HG03097 (cell line): ENCODE measurements around the gene TRIM38.
"Not testable (repeated sequence)": the region's sequence is repeated elsewhere in the genome, so short reads cannot be mapped to it uniquely, and the experiment has no call there.

Source experiments
- ATAC-seq: cut with Tn5 transposase; IDR thresholded peaks from one replicate; pipeline ENCODE4 v1.9.1; 2021; ENCODE audit not compliant: unreplicated experiment, low FRiP score

TRIM38 gene

DNA sequence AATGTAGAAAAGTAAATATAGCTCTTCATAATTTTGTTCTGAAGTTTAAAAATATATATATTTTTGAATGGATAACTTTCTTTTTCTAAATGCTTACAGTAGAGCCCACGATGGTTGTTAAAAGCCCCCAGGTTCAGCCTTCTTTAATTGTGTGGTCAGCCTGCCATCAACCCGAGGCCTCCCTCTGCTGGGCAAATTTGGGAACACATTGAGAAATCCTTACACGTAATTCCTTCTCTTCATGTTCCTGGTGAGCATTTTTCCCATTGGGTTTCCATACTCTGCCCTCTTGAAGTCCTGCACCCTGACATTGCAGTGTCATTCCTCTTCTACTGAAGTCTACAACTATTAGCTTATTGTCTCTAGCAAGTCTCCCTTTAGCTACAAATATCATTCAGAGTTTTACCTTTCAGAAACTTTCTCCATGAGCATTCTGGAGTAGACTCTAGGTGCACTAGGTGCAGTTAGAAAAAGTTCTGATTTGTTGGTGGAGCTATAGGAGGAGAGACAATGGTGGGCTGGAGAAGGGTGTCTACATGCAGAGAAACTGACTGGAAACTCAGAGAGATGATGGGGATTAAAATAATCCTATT lies 40.6 kb downstream of the TRIM38 start:
- ATAC-seq: no peak

DNA sequence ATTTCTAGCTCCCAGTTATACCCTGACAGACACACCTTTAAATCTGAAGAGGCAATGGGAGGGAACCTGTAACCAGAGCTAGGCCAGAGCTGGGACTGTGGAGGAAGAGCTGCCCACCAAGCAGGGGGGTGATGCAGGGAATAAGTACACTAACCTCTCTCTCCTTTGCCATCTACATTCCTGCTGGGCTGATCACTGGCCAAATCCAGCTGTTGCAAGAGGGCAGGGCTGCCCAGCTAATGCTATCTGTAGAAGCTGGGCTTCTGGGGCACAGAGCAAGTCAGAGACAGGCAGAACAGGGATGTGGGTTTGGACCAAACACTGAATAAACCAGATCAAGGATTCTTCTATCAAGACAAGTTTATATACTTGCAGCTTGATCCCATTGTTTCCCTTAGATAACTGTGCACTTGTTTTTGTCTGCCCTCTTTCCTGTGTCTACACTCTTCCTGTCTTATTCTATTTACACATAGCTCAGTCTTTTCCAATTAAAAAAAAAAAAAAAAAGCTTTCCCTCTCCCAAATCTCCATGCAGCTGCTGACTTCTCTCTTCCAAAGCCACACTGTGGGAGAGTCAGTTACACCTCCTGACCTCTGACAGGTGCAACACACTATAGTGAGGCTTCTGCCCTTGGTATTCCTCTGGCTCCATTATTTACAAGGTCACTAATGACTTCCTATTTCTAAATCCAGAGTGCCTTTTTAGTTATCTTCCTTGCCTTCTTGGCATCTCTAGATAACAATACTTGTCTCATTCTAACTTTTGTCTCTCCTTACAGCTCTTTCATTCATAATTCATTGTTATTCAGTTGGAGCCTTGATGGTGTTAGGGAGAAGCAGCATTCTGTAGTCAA lies 43.7 kb downstream of the TRIM38 start:
- no peak for ATAC-seq

DNA sequence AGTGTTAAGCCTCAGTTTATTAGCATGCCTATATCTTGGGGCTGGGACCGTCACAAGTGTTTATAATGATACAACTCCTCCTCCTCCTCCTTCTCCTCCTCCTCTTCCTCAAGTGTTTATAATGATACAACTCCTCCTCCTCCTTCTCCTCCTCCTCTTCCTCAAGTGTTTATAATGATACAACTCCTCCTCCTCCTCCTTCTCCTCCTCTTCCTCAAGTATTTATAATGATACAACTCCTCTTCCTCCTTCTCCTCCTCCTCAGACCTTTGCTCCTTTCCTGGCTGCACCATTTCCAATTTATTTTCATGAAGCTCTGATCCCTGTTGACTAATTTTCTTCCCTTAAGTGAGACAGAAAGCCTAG lies 44.3 kb downstream of the TRIM38 start:
- not testable (repeated sequence) for ATAC-seq

DNA sequence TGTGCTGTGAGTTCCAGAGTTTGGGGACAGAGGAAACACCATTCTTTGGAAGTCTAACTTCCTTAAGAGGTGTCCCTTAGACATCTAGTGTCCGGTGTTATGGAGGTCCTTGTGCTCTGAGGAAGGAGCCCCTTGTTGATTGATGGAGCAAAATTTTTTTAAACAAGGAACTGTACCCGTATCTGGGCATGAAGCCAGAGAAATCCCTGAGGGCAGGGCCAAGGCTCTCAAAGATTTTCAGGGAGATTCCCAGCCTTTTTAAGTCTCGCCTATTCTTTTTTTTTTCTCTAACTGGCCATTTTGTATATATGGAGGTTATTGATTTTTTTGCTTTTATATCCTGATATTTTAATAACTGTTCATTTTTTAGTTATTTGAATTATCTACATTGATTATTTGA lies 45.9 kb downstream of the TRIM38 start:
- no peak for ATAC-seq

DNA sequence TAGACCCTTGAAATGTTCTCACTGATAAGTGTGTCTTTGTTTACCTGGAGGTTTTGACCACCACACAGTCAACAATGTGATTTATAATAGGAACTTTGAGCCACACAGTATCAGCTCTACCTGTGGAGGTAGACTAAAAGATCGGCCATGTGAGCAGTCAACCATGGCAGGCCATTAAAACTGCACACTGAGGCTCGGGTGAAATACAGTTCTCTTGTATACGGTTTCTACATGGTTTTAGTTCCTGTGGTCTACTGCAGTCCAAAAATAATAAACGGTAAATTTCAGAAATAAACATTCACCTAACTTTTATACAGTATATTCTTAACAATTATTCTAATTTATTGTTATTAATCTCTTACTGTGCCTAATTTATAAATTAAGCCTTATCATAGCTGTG lies 47.2 kb downstream of the TRIM38 start:
- ATAC-seq: no peak

DNA sequence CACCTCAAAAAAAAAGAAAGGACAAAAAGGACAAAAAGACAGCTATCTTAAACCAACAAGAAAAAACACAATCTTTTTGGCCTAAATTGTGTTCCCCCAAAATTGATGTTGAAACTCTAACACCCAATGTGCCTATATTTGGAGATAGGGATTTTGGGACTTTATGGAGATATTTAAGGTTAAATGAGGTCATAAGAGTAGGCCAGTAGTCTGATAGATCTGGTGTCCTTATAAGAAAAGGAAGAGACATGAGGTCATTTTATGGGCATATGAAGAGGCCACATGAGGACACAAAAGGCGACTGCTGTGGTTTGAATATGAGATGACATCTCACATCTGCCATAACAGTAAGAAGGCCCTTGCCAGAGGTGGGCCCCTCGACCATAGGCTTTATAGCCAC lies 49.5 kb downstream of the TRIM38 start:
- ATAC-seq: no peak

DNA sequence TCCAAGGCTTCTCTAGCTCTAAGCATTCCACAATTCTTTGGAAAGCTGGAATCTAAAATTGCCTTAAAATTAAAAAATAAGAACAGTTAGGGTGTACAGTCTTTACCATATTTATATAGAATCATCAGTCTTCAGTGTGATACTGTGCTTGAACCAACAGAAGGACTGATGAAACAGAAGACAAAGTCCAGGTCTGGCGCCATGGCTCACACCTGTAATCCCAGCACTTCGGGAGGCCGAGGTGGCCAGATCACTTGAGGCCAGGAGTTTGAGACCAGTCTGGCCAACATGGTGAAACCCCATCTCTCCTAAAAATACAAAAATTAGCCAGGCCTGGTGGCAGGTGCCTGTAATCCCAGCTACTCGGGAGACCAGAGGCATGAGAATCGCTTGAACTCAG lies 51.8 kb downstream of the TRIM38 start:
- not testable (repeated sequence) for ATAC-seq

DNA sequence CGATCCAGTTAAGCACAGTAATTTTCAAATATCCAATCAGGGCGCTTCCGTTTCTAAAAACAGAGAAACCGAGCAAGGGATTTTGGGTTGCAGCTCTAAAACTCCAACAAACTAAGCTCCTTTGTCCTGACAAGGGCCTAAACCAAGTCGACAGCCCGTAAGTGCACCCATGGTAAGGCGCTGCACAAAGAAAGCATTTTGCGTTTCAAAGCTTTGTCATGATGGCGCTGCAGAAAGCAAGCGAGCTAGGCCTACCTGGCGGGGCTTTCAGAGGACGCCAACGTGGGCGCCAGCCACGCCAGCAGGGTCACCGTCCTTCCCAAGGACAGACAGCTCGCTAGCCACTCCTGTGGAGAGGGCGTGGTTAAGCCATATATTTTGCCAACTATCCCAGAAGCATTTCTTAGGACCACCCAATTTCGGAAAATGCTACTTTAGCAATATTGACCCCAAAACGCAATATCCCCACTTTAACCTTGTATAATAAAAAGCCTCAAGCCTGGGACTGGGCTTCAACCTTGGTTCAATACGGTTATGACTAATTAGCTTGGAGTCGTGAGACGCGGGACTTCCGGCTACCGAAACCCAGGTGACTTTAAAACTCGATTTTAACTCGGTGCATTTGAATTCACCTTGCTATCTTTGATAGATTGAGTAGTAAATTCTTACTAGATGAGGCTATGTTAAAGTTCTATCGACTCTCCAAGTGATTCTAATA lies 53.8 kb downstream of the TRIM38 start:
- ATAC-seq: no peak

DNA sequence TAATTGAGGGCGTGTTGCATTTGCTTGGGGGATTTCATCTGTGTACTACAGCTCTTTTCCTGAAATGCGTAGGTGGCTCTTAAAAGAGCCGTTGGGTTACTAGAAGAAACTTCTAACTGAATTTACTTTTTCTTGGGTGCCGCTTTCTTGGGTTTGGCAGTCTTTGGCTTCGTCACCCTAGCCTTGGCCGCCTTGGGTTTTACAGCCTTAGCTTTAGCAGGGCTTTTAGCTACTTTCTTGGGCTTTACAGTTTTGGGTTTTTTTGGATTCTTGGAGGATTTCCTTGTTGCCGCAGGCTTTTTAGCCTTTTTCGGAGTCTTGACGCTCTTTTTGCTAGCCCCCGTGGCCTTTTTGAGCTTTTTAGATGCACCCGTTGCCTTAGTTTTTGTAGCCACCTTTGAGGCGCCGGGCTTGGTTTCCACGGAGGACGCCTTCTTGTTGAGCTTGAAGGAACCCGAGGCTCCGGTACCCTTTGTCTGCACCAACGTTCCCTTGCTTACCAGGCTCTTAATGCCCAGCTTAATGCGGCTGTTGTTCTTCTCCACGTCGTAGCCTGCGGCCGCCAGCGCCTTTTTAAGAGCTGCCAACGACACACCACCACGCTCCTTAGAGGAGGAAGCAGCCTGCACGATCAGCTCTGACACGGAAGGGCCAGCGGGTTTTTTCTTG lies 54.5 kb downstream of the TRIM38 start:
- ATAC-seq: no peak

DNA sequence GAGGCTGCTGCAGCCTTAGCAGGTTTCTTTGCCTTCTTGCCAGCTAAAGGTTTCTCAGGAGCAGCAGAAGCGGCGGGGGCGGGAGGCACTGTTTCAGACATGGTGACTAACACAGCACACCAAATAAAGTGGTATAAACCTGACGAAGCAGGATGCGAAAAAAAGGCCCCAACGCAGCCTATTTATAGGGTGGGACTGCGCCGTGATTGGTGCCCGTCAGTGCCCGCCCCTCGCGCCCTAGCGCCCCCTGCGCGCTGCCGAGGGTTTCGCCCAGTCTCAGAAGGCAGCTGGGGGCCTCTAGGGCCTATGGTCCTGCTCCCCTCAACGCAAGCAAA lies 55.0 kb downstream of the TRIM38 start:
- ATAC-seq: no peak

DNA sequence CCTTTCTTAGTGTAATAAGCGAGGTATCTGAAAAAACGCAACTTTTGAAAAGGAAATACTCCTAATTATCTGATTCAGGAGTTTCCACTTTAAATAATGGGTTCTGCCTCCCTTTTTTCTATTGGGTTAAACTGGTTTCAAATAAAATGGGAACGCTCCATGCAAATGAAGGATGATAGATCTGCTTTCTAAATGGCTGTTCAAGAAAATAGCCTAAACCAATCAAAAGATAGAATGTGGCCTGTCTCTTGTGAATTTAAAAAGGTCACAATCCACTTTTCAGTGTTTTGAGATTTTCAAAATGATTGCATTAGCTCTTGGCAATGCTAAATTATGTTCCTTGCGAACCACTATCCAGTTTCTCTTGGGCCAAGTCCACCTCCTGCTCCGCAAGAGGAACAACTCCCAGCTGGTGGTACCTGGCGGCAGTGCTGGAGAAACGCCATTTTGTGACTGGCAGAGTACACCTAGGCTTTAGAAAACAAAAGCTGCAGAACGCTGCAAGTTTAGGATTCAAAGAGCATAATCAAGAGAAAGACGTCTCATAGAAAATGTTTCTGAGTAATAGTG lies 56.7 kb downstream of the TRIM38 start:
- ATAC-seq: no peak

DNA sequence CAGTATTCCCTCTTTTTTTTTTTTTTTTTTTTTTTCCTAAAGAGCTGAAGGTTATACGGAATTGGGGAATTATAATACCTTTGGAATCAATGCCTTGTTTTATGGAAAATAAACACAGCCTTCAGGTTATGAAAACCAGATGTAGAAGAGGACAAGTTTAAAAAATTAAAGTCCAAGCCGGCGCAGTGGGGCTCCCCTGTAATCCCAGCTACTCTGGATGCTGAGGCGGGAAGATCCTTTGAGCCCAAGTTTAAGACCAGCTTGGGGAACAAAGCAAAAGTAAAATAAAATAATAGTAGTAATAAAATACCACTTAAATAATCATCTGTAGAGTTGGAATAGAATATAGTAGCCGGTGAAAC lies 57.3 kb downstream of the TRIM38 start:
- no peak for ATAC-seq

DNA sequence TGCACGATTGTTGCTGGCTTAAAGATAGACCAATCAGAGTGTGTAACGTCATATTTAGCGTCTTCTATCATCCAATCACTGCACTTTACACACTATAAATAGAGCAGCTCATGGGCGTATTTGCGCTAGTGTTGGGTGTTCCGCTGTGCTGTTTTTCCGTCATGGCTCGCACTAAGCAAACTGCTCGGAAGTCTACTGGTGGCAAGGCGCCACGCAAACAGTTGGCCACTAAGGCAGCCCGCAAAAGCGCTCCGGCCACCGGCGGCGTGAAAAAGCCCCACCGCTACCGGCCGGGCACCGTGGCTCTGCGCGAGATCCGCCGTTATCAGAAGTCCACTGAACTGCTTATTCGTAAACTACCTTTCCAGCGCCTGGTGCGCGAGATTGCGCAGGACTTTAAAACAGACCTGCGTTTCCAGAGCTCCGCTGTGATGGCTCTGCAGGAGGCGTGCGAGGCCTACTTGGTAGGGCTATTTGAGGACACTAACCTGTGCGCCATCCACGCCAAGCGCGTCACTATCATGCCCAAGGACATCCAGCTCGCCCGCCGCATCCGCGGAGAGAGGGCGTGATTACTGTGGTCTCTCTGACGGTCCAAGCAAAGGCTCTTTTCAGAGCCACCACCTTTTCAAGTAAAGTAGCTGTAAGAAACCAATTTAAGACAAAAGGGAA lies 57.9 kb downstream of the TRIM38 start:
- peak; percentile 43 for ATAC-seq

DNA sequence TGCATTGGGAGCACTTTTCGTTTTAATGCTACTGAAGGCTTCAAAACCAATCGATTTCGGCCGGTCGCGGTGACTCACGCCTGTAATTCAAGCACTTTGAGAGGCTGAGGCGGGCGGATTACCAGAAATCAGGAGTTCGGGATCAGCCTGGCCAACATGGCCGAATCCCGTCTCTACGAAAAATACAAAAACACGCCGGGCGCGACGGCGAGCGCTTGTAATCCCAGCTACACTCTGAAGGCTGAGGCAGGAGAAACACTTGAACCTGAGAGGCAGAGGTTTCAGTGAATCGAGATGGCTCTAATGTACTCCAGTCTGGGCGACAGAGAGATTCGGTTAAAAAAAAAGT lies 58.4 kb downstream of the TRIM38 start:
- peak; percentile 9 for ATAC-seq

DNA sequence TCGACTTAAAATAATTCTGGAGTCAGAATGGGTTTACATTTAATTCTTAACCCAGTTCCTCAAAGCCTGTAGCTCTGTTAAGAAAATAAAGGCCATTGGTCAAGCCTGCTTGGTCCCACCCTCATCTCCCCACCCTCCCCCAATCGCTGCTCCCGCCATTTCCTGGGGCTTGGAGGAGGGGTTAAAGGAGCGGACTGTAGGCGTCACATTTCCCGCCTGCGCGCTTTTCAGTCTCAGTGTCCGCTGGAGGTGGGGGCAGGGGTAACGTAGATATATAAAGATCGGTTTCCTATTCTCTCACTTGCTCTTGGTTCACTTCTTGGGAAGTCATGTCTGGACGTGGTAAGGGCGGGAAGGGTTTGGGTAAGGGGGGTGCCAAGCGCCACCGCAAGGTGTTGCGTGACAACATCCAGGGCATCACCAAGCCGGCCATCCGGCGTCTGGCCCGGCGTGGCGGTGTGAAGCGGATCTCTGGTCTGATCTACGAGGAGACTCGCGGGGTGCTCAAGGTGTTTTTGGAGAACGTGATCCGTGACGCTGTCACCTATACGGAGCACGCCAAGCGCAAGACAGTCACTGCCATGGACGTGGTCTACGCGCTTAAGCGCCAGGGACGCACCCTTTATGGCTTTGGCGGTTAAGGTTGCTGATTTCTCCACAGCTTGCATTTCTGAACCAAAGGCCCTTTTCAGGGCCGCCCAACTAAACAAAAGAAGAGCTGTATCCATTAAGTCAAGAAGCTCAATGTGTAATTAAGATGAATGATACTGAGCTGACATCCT lies 58.9 kb downstream of the TRIM38 start:
- peak; percentile 43 for ATAC-seq

DNA sequence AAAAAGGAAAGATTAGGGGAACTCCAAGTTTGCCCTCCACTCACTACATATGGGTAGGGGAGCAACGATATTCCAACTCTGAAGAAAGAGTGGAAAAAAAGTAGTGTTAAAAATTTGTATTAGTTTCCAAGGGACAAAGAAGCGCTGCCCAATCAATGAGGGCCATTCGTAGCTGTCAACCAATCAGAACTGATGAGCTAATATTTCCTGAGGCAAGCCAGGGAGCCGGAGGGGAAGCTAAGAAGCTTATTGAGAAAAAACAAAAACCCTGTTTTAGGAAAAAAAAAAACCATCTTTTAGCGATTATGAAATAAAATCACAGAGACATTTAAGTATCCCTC lies 59.5 kb downstream of the TRIM38 start:
- ATAC-seq: no peak

DNA sequence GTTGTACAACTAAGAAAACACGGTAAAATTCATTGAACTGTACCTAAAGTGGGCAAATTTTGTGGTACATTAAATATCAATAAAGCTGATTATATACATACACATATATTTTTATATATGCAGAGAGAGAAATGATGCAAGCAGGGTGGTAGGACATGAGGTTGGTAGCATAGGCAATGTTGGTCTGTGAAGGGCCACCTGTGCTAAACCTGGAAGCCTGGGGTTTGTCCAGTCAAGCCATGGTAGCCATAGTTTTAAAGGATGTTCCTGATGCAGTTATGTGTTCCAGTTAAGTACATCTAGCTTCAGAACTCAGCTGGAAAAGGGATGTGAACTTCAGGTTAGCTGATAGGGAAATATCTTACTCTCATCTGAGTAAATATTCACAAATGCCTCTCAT lies 60.1 kb downstream of the TRIM38 start:
- no peak for ATAC-seq

DNA sequence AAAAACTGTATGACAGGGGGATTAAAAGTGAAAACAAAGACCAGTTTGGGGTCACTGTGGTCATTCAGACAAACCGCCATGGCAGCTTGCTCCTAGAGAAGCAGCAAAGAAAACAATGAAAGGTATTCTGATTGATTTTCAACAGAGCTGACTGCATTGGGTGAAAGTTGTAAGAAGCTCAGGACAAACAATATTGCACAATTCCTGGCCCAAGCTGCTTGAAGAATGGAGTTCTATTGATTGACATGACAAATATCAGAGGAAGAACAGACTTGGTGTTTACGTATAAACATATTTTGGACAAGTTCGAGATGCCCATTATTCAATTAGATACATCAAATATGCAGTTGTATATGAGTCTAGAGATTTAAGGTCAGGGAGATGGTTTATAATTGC lies 62.0 kb downstream of the TRIM38 start:
- no peak for ATAC-seq

DNA sequence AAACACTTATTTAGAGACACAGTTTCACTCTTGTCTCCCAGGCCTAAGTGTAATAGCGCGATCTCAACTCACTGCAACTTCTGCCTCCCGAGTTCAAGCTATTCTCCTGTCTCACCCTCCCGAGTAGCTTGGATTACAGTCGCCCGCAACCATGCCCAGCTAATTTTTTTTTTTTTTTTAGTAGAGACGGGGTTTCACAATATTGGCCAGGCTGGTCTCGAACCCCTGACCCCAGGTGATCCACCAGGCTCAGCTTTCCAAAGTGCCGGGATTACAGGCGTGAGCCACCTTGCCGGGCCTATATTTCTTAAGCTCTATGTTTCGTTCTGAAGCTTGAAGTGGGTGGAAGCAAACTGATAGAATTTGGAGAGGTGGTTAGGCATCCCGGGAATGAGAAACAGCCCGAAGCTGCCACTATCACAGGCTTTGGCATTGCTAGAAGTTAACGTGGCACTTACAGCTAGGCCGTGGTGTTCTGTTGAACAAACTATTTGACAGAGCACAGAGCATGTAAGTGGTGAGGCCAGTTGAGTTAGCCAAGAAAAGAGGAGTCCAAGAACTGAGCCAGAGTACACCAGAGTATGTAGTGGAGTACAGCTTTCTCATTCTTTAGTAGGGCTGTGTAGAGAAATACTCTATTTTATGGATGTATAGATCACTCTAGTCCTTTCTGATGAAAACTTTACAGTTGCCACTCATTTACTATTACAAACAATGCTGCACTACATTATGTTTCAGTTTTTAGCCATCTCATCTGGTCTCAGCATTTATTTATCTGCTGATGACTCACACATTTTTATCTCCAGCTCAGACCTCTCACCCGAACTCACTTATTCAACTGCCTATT lies 62.7 kb downstream of the TRIM38 start:
- no peak for ATAC-seq
